MM.1S (cell line): ENCODE data around the gene C10orf67.

Experiments used
- DNase-seq: peaks from one replicate; pipeline ENCODE4 v3.0.0-alpha.2; 2015
- H2AFZ ChIP-seq: fragments of 300-600 bp; sonication (generic); 2 replicates; pipeline ENCODE4 v1.6.0; 2016; ENCODE audit warnings: antibody characterized with exemption, low read length
- H3F3A ChIP-seq: fragments of 300-600 bp; sonication (generic); 2 replicates; pipeline ENCODE4 v1.6.1; 2016; ENCODE audit warnings: mild to moderate bottlenecking, antibody characterized with exemption, low read length, moderate library complexity, mixed read lengths; ENCODE audit not compliant: insufficient read depth
- H3K27ac ChIP-seq: fragments of 300-600 bp; sonication (generic); 2 replicates; pipeline ENCODE4 v1.5.1; 2016; ENCODE audit warnings: mild to moderate bottlenecking, low read length
- H3K27me3 ChIP-seq: fragments of 300-600 bp; sonication (generic); replicated peaks from 2 replicates; pipeline ENCODE4 v1.6.0; 2016; ENCODE audit warnings: low read length; ENCODE audit not compliant: insufficient read depth
- H3K36me3 ChIP-seq: fragments of 300-600 bp; sonication (generic); replicated peaks from 2 replicates; pipeline ENCODE4 v1.6.1; 2016; ENCODE audit warnings: mild to moderate bottlenecking, low read length, mixed read lengths; ENCODE audit not compliant: insufficient read depth
- H3K4me1 ChIP-seq: fragments of 300-600 bp; sonication (generic); 2 replicates; pipeline ENCODE4 v1.6.1; 2016; ENCODE audit warnings: low read length, mixed read lengths
- H3K4me2 ChIP-seq: fragments of 300-600 bp; sonication (generic); 2 replicates; pipeline ENCODE4 v1.6.0; 2016; ENCODE audit warnings: low read depth, low read length
- H3K4me3 ChIP-seq: fragments of 300-600 bp; sonication (generic); 2 replicates; pipeline ENCODE4 v1.5.1; 2016; ENCODE audit warnings: low read length, mixed read lengths
- H3K79me2 ChIP-seq: fragments of 300-600 bp; sonication (generic); 2 replicates; pipeline ENCODE4 v1.6.1; 2016; ENCODE audit warnings: mixed run types, low read length, mixed read lengths
- H3K9ac ChIP-seq: fragments of 300-600 bp; sonication (generic); 2 replicates; pipeline ENCODE4 v1.6.1; 2016; ENCODE audit warnings: low read length, mixed read lengths
- H3K9me2 ChIP-seq: fragments of 300-600 bp; sonication (generic); replicated peaks from 2 replicates; pipeline ENCODE4 v1.6.1; 2016; ENCODE audit warnings: mild to moderate bottlenecking, low read length, mixed read lengths; ENCODE audit not compliant: insufficient read depth
- H3K9me3 ChIP-seq: fragments of 300-600 bp; sonication (generic); replicated peaks from 2 replicates; pipeline ENCODE4 v1.6.1; 2016; ENCODE audit warnings: mild to moderate bottlenecking, low read length, mixed read lengths; ENCODE audit not compliant: insufficient read depth
- H4K20me1 ChIP-seq: fragments of 300-600 bp; sonication (generic); 2 replicates; pipeline ENCODE4 v1.6.1; 2016; ENCODE audit warnings: mild to moderate bottlenecking, low read length, moderate library complexity, mixed read lengths; ENCODE audit not compliant: insufficient read depth
- CTCF ChIP-seq: fragments of 300-600 bp; sonication (generic); IDR thresholded peaks from 2 replicates; pipeline ENCODE4 v1.5.1; 2016; ENCODE audit warnings: antibody characterized with exemption, low read length, mixed read lengths
- EZH2 ChIP-seq: fragments of 300-600 bp; sonication (generic); optimal IDR thresholded peaks from 2 replicates; pipeline ENCODE3; 2017; ENCODE audit warnings: low read depth, mild to moderate bottlenecking, antibody characterized with exemption, low read length, mixed read lengths
- EZH2phosphoT487 ChIP-seq: fragments of 300-600 bp; sonication (generic); IDR thresholded peaks from 2 replicates; pipeline ENCODE4 v1.6.1; 2018; ENCODE audit warnings: antibody characterized with exemption, low read length

C10orf67 gene

GRCh38 chr10:23294638-23295247, 49.9 kb downstream of the C10orf67 start:
- no peak overlapping the region for H3K27ac ChIP-seq

GRCh38 chr10:23293973-23294590, 50.5 kb downstream of the C10orf67 start:
- Histone ChIP-seq H3K27me3 (no peaks in the 10 kb centered on the region), H3F3A (no peaks in the 10 kb centered on the region), H3K27ac (no peak overlapping the region), H3K4me2 (no peak overlapping the region), H3K79me2 (no peaks in the 10 kb centered on the region), H3K9ac (no peak overlapping the region), H2AFZ (no peak overlapping the region), H3K9me2 (no peaks in the 10 kb centered on the region), H3K9me3 (no peaks in the 10 kb centered on the region), H3K4me3 (no peak overlapping the region), H3K4me1 (no peaks in the 10 kb centered on the region), H3K36me3 (no peaks in the 10 kb centered on the region), H4K20me1 (no peaks in the 10 kb centered on the region)
- no peak for DNase-seq
- TF ChIP-seq EZH2phosphoT487, result no peak
- TF ChIP-seq CTCF, result no peak
- TF ChIP-seq EZH2, result no peak

More at GRCh38 chr10:23294638-23295247, 49.9 kb downstream of the C10orf67 start:
- no peaks in the 10 kb centered on the region for H3K79me2 ChIP-seq
- no peak overlapping the region for H2AFZ ChIP-seq
- no peaks in the 10 kb centered on the region for H3K9me3 ChIP-seq
- H3F3A ChIP-seq, result no peaks in the 10 kb centered on the region
- H3K27me3 ChIP-seq, result no peaks in the 10 kb centered on the region
- TF ChIP-seq EZH2phosphoT487 (no peak), CTCF (peak; percentile 51)
- H3K4me2 ChIP-seq, result no peak overlapping the region
- H3K36me3 ChIP-seq, result no peaks in the 10 kb centered on the region
- H3K4me1 ChIP-seq, result no peaks in the 10 kb centered on the region
- H3K9me2 ChIP-seq, result no peaks in the 10 kb centered on the region
- no peaks in the 10 kb centered on the region for H4K20me1 ChIP-seq
- peak; percentile 27 for DNase-seq
- no peak overlapping the region for H3K9ac ChIP-seq
- H3K4me3 ChIP-seq, result no peak overlapping the region

- Histone ChIP-seq H3K27ac (no peak overlapping the region), H3F3A (no peaks in the 10 kb centered on the region), H3K4me1 (no peaks in the 10 kb centered on the region), H3K27me3 (no peaks in the 10 kb centered on the region), H3K9ac (no peak overlapping the region), H2AFZ (no peak overlapping the region), H3K36me3 (no peaks in the 10 kb centered on the region), H3K4me2 (no peak overlapping the region), H3K4me3 (no peak overlapping the region), H4K20me1 (no peaks in the 10 kb centered on the region), H3K9me3 (no peaks in the 10 kb centered on the region), H3K79me2 (no peaks in the 10 kb centered on the region), H3K9me2 (no peaks in the 10 kb centered on the region)
- TF ChIP-seq CTCF (peak; percentile 70), EZH2 (no peak)
- peak; percentile 65 for DNase-seq
Measured at GRCh38 chr10:23293145-23293724, 51.4 kb downstream of the C10orf67 start.
